NCI-H1048 (cell line): Measurements from ENCODE around the gene FNBP1.

ENCODE experiments used
- DNase-seq: peaks from one replicate; lab custom pipeline; 2025; lab: John Stamatoyannopoulos, UW

FNBP1 gene

DNA sequence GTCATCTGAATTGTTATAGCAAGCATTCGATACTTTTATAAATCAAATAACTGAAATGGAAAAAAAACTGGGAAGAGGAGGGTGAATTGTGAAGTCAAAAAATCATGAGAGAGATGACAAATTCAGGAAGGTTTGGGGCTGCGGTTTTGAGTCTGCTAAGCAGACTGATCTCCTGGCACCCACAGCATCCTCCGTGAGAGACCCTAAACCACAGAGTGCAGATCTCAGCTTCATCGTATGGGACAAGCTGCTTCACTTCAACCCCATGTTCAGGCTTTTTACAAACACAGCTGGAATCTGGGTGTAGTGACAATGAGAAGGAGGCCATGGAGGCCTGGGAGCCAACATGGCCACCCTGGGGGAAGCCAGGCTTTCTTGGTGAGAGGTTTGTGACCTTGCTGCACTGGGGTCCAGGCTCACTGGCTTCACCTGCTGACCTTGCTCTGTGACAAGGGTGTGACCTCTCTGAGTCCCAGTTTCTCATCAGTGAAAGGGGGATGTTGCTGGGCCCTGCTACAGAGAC lies 188.3 kb downstream of the FNBP1 start:
- DNase-seq = no peak

GRCh38 chr9:129853614-129854013 lies 189.4 kb downstream of the FNBP1 start:
- no peak for DNase-seq

- DNase-seq = no peak
These were observed 190.4 kb downstream of the FNBP1 start for GRCh38 chr9:129852579-129852978.

- DNase-seq = no peak
These were observed 191.2 kb downstream of the FNBP1 start for GRCh38 chr9:129851821-129852220.

DNA sequence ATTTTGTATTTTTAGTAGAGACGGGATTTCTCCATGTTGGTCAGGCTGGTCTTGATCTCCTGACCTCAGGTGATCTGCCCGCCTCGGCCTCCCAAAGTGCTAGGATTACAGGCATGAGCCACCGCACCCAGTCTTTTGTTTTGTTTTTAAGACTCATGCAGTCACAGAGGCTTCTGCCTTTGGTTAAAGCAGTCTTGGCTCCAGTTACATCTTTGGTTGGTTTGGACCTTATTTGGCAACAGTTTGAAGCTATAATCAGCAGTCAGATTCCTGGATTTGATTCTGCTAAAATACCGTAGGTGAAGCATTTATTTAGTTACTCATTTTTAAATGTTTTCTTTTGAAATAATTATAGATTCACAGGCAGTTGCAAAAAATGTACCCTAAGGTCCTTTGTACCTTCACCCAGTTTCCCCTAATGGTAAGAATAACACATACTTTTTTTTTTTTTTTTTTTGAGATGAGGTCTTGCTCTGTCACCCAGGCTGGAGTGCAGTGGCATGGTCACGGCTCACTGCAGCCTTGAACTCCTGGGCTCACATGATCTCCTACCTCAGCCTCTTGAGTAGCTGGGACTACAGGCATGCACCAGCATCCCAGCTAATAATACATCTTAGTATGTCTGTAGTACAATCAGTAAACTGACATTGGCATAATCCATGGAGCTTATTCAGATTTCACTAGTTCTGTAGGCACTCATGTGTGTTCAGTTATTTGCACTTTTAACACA lies 192.0 kb downstream of the FNBP1 start:
- no peak for DNase-seq

DNA sequence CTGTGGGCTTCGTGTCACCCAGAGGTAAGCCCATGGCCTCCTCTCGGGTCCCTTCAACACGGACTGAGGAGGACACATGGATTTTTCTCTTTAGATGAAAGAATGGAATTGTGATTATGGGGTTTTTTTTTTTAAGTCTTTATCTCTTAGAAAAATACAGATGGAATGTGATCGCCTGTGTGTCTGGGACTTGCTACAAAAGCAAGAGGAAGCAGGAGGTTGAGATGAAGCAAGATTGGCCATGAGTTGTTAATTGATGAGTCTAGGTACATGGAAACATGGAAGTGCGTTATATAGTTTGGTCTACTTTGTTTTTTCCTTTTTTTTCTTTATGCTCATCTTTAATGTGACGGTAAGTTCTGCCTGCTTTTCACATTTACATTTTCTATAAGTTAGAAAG lies 193.1 kb downstream of the FNBP1 start:
- no peak for DNase-seq

GRCh38 chr9:129848712-129849441 lies 194.1 kb downstream of the FNBP1 start:
- DNase-seq = no peak

GRCh38 chr9:129845373-129845772 lies 197.6 kb downstream of the FNBP1 start:
- DNase-seq = no peak

DNA sequence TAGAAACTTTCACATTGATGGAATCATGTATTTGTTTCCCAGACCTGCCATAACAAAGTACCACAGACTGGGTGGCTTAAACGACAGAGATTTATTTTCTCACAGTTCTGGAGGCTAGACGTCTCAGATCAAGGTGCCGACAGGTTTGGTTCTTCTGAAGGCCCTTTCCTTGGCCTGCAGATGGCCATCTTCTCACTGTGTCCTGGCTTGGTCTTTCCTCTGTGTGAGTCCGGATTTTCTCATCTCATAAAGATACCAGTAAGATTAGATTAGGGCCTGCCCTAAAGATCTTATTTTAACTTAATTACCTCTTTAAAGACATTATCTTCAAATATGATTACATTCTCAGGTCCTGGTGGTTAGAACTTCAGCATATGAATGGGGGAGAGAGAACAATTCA lies 201.9 kb downstream of the FNBP1 start:
- no peak for DNase-seq

- DNase-seq = no peak
These were observed 203.0 kb downstream of the FNBP1 start for GRCh38 chr9:129840034-129840433.

GRCh38 chr9:129839324-129840023 lies 203.5 kb downstream of the FNBP1 start:
- no peak for DNase-seq

DNA sequence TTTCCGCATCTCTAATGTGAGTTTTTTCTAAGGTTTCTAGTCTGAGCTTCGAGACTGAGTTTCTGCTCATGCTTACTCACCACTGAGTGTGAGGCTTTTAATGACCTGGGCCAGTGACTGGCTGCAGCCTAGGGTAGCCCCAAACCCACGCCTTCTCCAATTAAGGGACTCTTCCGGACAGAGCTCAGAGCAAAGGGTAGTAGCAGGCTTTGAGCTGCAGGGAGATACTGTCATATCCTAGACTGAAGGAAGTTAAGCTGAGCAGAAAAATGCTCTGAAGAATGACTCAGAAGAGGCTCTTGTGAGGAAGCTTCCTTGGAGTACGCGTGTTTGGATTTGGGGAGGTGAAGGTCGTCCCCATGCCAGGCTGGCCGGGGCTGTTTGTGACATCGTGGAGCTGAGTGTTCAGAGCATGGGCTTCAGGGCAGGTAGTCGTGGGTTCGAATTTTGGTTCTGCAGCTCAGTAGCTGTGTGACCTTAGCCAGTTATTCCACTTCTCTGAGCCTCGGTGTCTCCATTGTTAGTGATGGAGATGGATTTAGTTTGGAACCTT lies 204.2 kb downstream of the FNBP1 start:
- no peak for DNase-seq
